ENCODE measurements around the gene KIAA0319L. TPM values are rescaled to one million over a fixed set of nuclear protein-coding genes. Genes with fewer than 3 reads are reported as not detected.

Gene KIAA0319L
- total RNA-seq, 1 experiment from 2014 or later = 46.4 TPM

GRCh38 chr1:35558374-35559316 is 1.4 kb upstream of the KIAA0319L start:
- H2BK12ac ChIP-seq (ENCODE audit: insufficient read length, low read depth, low read length) = no peak overlapping the region
- peak overlapping the region; percentile 94 for H3K4me2 ChIP-seq (ENCODE audit: insufficient read depth, insufficient read length, low read length)
- H4K5ac ChIP-seq (ENCODE audit: insufficient read length, low read depth, low read length) = no peak overlapping the region
- H3K79me1 ChIP-seq (ENCODE audit: insufficient read depth, low read depth, low read length, poor library complexity, severe bottlenecking) = no peaks in the 10 kb centered on the region
- no peak overlapping the region for H3K4ac ChIP-seq (ENCODE audit: low read depth, low read length)
- H3K79me2 ChIP-seq (ENCODE audit: insufficient read depth, low read length) = peaks cover 6% of the 10 kb centered on the region; the same call in 1 of the 2 replicates
- WGBS (ENCODE audit: extremely low coverage, insufficient read length, low lambda C conversion rate) = no CpG with 5 or more reads among the region's 26 CpGs
- peak overlapping the region; percentile 91 to 98 for H3K4me3 Mint-ChIP-seq
- no peak overlapping the region for H2BK15ac ChIP-seq (ENCODE audit: low read depth, low read length)
- peaks cover 6% of the 10 kb centered on the region; the same call in 1 of the 2 replicates for H3K4me1 ChIP-seq (ENCODE audit: insufficient read depth, low read length)
- peak overlapping the region; percentile 39; the same call in 1 of the 2 replicates for H3K14ac ChIP-seq (ENCODE audit: insufficient read depth, low read length)
- TF ChIP-seq CTCF (conservative IDR thresholded peaks at IDR 0.05) = no peak
- no peak for DNase-seq
- no peak overlapping the region for H4K91ac ChIP-seq (ENCODE audit: insufficient read length, low read depth, low read length)
- no peak overlapping the region for H3T11ph ChIP-seq (ENCODE audit: low read length)
- H4K8ac ChIP-seq (replicated peaks; ENCODE audit: insufficient read length, low read depth, low read length) = peak overlapping the region; percentile 63
- no peak overlapping the region for H2BK20ac ChIP-seq (ENCODE audit: low read depth, low read length, poor library complexity, severe bottlenecking)
- no peaks in the 10 kb centered on the region for H3K27me3 ChIP-seq (ENCODE audit: insufficient read depth, low read length)
- H3K9ac ChIP-seq (ENCODE audit: extremely low read depth, insufficient read length, low read length) = peak overlapping the region; percentile 76
- peaks cover 40 to 49% of the 10 kb centered on the region in 2 experiments for H3K4me1 Mint-ChIP-seq
- H3K9me3 ChIP-seq (ENCODE audit: control insufficient read depth, low read depth, low read length) = no peaks in the 10 kb centered on the region
- H3K27ac Mint-ChIP-seq = peak overlapping the region; percentile 92 to 98 (median 97)
- H2BK120ac ChIP-seq (ENCODE audit: low read depth, low read length, poor library complexity, severe bottlenecking) = no peak overlapping the region
- no peaks in the 10 kb centered on the region for H3K27me3 Mint-ChIP-seq (ENCODE audit: low read depth)
- H4K20me1 ChIP-seq (ENCODE audit: control insufficient read depth, insufficient read depth, insufficient read length) = no peaks in the 10 kb centered on the region
- H3K27ac ChIP-seq (ENCODE audit: insufficient read length, low read depth, low read length) = no peak overlapping the region
- no peak overlapping the region for H3K23ac ChIP-seq (ENCODE audit: insufficient read length, low read depth, low read length)
- H3K56ac ChIP-seq (ENCODE audit: insufficient read length, low read depth, low read length) = no peak overlapping the region
- H2AFZ ChIP-seq (ENCODE audit: low read length) = no peak overlapping the region
- H3K36me3 Mint-ChIP-seq (ENCODE audit: insufficient read depth in 1 of 3, low read depth in 3 of 3) = peaks cover 20 to 42% (median 31%) of the 10 kb centered on the region in 3 experiments; a peak in 6 of 7 replicates
- no peak overlapping the region for H2AK5ac ChIP-seq (ENCODE audit: insufficient read length, low read length)
- H2BK5ac ChIP-seq (ENCODE audit: insufficient read length, low read length) = no peak overlapping the region
- H3K18ac ChIP-seq (ENCODE audit: insufficient read length, low read depth, low read length) = no peak overlapping the region
- peaks cover 0 to 4% of the 10 kb centered on the region in 2 experiments; a peak in 2 of 5 replicates for H3K9me3 Mint-ChIP-seq
- H3K23me2 ChIP-seq (ENCODE audit: insufficient read length, low read depth, low read length, poor library complexity, severe bottlenecking) = peaks cover 21% of the 10 kb centered on the region

Data from H9 (cell line).